ENCODE measurements around the gene NUB1.

DNA sequence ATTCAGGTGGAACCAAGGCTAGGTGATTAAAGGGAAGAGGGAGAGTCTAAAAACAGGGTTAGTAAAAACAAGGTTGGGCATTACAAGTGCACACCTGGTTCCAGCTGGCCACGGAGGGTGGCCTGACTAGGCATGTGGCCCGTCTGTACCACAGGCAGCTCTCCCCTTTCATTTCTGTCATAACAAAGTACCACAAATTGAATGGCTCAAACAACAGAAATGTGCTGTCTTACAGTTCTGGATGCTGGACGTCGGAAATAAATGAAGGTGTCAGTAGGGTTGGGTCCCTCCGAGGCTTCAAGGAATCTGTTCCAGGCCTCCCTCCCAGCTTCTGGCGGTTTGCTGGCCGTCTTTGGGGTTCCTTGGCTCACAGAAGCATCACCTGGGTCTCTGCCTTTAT, 81.6 kb downstream of the NUB1 start:
- TF ChIP-seq, protein P1, sequence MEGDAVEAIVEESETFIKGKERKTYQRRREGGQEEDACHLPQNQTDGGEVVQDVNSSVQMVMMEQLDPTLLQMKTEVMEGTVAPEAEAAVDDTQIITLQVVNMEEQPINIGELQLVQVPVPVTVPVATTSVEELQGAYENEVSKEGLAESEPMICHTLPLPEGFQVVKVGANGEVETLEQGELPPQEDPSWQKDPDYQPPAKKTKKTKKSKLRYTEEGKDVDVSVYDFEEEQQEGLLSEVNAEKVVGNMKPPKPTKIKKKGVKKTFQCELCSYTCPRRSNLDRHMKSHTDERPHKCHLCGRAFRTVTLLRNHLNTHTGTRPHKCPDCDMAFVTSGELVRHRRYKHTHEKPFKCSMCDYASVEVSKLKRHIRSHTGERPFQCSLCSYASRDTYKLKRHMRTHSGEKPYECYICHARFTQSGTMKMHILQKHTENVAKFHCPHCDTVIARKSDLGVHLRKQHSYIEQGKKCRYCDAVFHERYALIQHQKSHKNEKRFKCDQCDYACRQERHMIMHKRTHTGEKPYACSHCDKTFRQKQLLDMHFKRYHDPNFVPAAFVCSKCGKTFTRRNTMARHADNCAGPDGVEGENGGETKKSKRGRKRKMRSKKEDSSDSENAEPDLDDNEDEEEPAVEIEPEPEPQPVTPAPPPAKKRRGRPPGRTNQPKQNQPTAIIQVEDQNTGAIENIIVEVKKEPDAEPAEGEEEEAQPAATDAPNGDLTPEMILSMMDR (IDR thresholded peaks at IDR 0.05): no peak
- no peak for TF ChIP-seq POLR2A (IDR thresholded peaks at IDR 0.05)
